Smooth muscle cell (in vitro differentiated cells): ENCODE data around the gene ANKRD31. TPM values are rescaled to one million over a fixed set of nuclear protein-coding genes. Genes with fewer than 3 reads are reported as not detected.
A peak's percentile ranks its signal among the peaks of the same experiment; 100 is the strongest.
"Not testable (repeated sequence)": the region's sequence is repeated elsewhere in the genome, so short reads cannot be mapped to it uniquely, and the experiment has no call there.

ENCODE experiments used
- DNase-seq: peaks from one replicate; lab custom pipeline; 2025; ENCODE audit not compliant: unreplicated experiment; lab: John Stamatoyannopoulos, UW
- H2AFZ ChIP-seq: fragments of 200-600 bp; sonication (generic); 2 replicates; pipeline ENCODE4 v1.6.0; 2016; ENCODE audit warnings: antibody characterized with exemption, low read depth, mild to moderate bottlenecking
- H3F3A ChIP-seq: fragments of 200-600 bp; sonication (generic); 2 replicates; pipeline ENCODE4 v1.6.0; 2017; ENCODE audit warnings: antibody characterized with exemption, low read depth
- H3K27ac ChIP-seq: fragments of 200-600 bp; sonication (generic); 2 replicates; pipeline ENCODE4 v1.5.1; 2016; ENCODE audit warnings: low read depth, mild to moderate bottlenecking
- H3K27me3 ChIP-seq: fragments of 200-600 bp; sonication (generic); 2 replicates; pipeline ENCODE4 v1.6.1; 2016; ENCODE audit warnings: low read depth, mild to moderate bottlenecking
- H3K36me3 ChIP-seq: fragments of 200-600 bp; sonication (generic); 2 replicates; pipeline ENCODE4 v1.5.1; 2016; ENCODE audit warnings: low read depth
- H3K4me1 ChIP-seq: fragments of 200-600 bp; sonication (generic); 2 replicates; pipeline ENCODE4 v1.5.1; 2016; ENCODE audit warnings: low read depth
- H3K4me2 ChIP-seq: fragments of 200-600 bp; sonication (generic); 2 replicates; pipeline ENCODE4 v1.6.0; 2016; ENCODE audit warnings: mild to moderate bottlenecking
- H3K4me3 ChIP-seq: fragments of 200-600 bp; sonication (generic); 2 replicates; pipeline ENCODE4 v1.5.1; 2016; ENCODE audit warnings: mild to moderate bottlenecking
- H3K79me2 ChIP-seq: fragments of 200-600 bp; sonication (generic); 2 replicates; pipeline ENCODE4 v1.6.0; 2016; ENCODE audit warnings: low read depth, mild to moderate bottlenecking
- H3K9ac ChIP-seq: fragments of 200-600 bp; sonication (generic); 2 replicates; pipeline ENCODE4 v1.6.0; 2016; ENCODE audit warnings: low read depth
- H3K9me3 ChIP-seq: fragments of 200-600 bp; sonication (generic); replicated peaks from 2 replicates; pipeline ENCODE4 v1.5.1; 2016; ENCODE audit warnings: low read depth
- H4K20me1 ChIP-seq: fragments of 200-600 bp; sonication (generic); 2 replicates; pipeline ENCODE4 v1.6.0; 2016; ENCODE audit warnings: low read depth
- WGBS: methylation state at CpG from one replicate; pipeline ENCODE4 v1.1.7; 2016; ENCODE audit warnings: low lambda C conversion rate; 5-methylcytosine and 5-hydroxymethylcytosine counted together
- polyA plus RNA-seq: library from polyadenylated mRNA; unstranded; fragments of >200 nt; fragmentation: Nextera tagmentation; extraction: Ambion mirVana; gene quantifications from 2 replicates; pipeline ENCODE4 v1.2.1, GENCODE V29; 2016
- total RNA-seq: library from RNA; depleted of rRNA; stranded (reverse); fragments of >200 nt; gene quantifications from 2 replicates; pipeline ENCODE4 v1.2.3, GENCODE V29; 2014
- TF ChIP-seq, protein P1 (sequence below): fragments of 200-600 bp; sonication (generic); IDR thresholded peaks from 2 replicates; pipeline ENCODE4 v1.5.1; 2017; ENCODE audit warnings: borderline replicate concordance, mild to moderate bottlenecking, antibody characterized with exemption; ENCODE audit not compliant: insufficient read depth, poor library complexity, severe bottlenecking

ANKRD31 gene
- total and polyA plus RNA-seq, 2 experiments from 2014 or later: 0.03 to 0.22 TPM

DNA sequence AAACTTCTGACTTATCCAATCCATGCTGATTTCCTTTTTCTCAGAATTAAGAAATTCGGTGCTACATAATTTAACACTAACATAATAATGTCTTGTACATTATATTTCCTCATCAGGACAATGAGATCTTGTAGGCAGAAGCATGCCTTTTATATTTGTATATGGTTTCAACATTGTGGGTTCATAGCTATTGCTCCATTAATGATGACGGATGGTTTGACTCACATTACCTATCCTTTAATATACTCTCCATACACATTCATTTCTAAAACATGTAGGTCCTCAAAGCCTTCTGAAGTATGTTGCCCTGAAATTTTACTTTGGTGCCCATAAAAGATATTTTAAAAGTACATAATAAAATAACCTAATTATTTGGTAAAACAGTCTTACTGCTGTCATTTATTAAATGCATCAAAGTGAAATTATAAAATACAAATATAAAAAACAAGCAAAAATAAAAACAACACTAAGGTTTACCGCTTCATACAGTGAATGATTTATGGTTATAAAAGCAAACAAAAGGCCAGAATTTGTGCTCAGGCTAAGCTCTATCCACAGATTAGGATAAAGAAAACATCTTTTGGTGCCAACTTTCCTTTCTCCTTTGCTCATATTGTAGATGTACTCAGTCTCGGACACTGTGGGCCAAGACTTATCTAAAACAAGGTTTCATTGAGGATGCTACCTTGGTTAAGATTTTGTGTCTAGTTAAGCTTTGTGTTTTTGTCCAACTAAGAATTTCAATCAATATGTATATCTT, 123.1 kb downstream of the ANKRD31 start:
- Histone ChIP-seq H2AFZ (no peak overlapping the region), H3K36me3 (no peaks in the 10 kb centered on the region), H3K27ac (no peak overlapping the region), H3K4me3 (no peak overlapping the region), H3K27me3 (no peaks in the 10 kb centered on the region), H3F3A (no peaks in the 10 kb centered on the region), H3K9ac (no peak overlapping the region), H3K4me2 (no peak overlapping the region), H3K4me1 (no peaks in the 10 kb centered on the region), H3K79me2 (no peaks in the 10 kb centered on the region), H4K20me1 (no peaks in the 10 kb centered on the region), H3K9me3 (no peaks in the 10 kb centered on the region)
- WGBS: 93% methylated on average over 4 of the region's 4 CpGs
- DNase-seq: no peak
- TF ChIP-seq, protein P1, sequence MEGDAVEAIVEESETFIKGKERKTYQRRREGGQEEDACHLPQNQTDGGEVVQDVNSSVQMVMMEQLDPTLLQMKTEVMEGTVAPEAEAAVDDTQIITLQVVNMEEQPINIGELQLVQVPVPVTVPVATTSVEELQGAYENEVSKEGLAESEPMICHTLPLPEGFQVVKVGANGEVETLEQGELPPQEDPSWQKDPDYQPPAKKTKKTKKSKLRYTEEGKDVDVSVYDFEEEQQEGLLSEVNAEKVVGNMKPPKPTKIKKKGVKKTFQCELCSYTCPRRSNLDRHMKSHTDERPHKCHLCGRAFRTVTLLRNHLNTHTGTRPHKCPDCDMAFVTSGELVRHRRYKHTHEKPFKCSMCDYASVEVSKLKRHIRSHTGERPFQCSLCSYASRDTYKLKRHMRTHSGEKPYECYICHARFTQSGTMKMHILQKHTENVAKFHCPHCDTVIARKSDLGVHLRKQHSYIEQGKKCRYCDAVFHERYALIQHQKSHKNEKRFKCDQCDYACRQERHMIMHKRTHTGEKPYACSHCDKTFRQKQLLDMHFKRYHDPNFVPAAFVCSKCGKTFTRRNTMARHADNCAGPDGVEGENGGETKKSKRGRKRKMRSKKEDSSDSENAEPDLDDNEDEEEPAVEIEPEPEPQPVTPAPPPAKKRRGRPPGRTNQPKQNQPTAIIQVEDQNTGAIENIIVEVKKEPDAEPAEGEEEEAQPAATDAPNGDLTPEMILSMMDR: no peak

DNA sequence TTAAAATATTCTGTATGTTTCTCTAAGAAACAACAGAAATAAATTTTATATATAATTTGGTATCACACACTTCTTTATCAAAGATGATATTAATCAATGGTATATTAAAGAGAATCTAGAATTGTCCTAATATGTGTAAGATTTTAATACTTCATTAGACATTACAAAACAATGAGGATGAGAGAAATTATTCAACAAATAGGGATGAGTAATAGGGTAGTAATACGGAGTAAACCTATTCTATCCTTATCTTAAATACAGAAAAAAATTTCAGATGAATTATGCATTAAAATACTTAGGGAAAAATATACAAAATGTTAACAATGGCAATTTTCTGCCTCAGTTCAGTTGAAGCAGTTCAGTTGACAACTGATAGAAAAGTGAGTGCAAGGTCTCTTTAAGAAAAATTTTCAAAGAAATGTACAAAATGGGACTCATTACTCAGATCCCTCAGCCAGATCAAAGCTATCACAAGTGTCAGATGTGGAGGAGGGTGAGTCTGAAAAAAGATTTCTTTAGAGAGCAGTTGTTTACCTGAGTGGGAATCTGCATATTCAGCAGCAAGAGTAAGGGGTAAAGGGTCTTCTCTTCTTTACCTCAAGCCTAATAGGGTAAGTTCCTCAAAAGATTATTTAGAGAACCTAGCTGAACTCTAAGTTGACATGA, 127.6 kb downstream of the ANKRD31 start:
- Histone ChIP-seq H3K79me2 (no peaks in the 10 kb centered on the region), H3K27me3 (no peaks in the 10 kb centered on the region), H3K36me3 (no peaks in the 10 kb centered on the region), H3F3A (no peaks in the 10 kb centered on the region), H3K4me2 (no peak overlapping the region), H3K27ac (no peak overlapping the region), H3K4me1 (no peaks in the 10 kb centered on the region), H3K4me3 (no peak overlapping the region), H2AFZ (no peak overlapping the region), H3K9me3 (no peaks in the 10 kb centered on the region), H3K9ac (no peak overlapping the region), H4K20me1 (no peaks in the 10 kb centered on the region)
- TF ChIP-seq, protein P1: no peak
- DNase-seq: no peak
- WGBS: 94% methylated on average over 1 of the region's 1 CpG

DNA sequence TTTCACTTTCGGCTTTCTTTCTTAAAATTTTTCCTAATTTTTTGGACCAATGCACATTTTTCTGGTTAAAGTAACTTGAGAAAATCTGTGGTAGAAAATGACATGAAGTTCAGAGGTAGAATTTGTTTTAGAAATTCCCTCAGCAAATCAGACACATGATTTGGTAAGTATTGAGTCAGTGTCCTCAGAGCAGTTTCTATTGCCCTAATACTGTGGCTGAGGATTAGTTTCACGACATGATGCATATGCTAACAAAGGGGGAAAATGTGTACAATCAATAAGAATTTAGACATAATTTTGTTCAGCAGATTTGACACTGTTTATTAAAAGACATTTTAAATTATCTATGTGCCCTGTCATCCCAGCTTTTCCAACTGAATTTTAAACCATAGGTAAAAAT, 128.2 kb downstream of the ANKRD31 start:
- no peaks in the 10 kb centered on the region for H4K20me1 ChIP-seq
- H3K4me3 ChIP-seq: no peak overlapping the region
- TF ChIP-seq, protein P1: no peak
- H3K4me1 ChIP-seq: no peaks in the 10 kb centered on the region
- no peak overlapping the region for H3K9ac ChIP-seq
- H3K36me3 ChIP-seq: no peaks in the 10 kb centered on the region
- DNase-seq: no peak
- no peaks in the 10 kb centered on the region for H3K9me3 ChIP-seq
- H3K79me2 ChIP-seq: no peaks in the 10 kb centered on the region
- H3K27me3 ChIP-seq: no peaks in the 10 kb centered on the region
- WGBS: 88% methylated on average over 2 of the region's 2 CpGs
- no peak overlapping the region for H3K27ac ChIP-seq
- no peak overlapping the region for H2AFZ ChIP-seq
- H3K4me2 ChIP-seq: no peak overlapping the region
- no peaks in the 10 kb centered on the region for H3F3A ChIP-seq

DNA sequence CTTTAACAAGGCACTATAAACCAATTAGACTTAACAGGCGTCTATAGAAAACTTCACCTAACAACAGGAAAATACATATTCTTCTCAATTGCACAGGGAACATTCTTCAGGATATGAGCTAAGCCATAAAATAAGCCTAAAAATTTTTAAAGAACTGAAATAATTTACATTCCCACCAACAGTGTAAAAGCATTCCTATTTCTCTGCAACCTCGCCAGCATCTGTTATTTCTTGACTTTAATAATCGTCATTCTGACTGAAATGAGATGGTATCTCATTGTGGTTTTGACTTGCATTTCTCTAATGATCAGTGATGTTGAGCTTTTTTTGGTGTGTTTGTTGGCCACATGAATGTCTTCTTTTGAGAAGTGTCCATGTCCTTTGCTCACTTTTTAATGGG, 140.7 kb downstream of the ANKRD31 start:
- H3K36me3 ChIP-seq, H2AFZ ChIP-seq, H4K20me1 ChIP-seq, H3K4me2 ChIP-seq, H3K79me2 ChIP-seq, H3F3A ChIP-seq, H3K4me1 ChIP-seq, H3K9ac ChIP-seq, H3K9me3 ChIP-seq, DNase-seq, H3K27me3 ChIP-seq, H3K4me3 ChIP-seq: not testable (repeated sequence)
- 63% methylated on average over 3 of the region's 3 CpGs for WGBS
- peak overlapping the region; percentile 3 for H3K27ac ChIP-seq
